Hematopoietic multipotent progenitor cell treated with erythropoietin and hydrocortisone succinate and interleukin-3 and kit ligand, for 15 days (in vitro differentiated cells): ENCODE results near the gene BNIP1.
"Not testable (repeated sequence)": the region's sequence is repeated elsewhere in the genome, so short reads cannot be mapped to it uniquely, and the experiment has no call there.

Experiments used
- DNase-seq: peaks from one replicate; pipeline ENCODE4 v3.0.0-alpha.2; 2015; ENCODE audit warnings: low spot score

The BNIP1 gene

DNA sequence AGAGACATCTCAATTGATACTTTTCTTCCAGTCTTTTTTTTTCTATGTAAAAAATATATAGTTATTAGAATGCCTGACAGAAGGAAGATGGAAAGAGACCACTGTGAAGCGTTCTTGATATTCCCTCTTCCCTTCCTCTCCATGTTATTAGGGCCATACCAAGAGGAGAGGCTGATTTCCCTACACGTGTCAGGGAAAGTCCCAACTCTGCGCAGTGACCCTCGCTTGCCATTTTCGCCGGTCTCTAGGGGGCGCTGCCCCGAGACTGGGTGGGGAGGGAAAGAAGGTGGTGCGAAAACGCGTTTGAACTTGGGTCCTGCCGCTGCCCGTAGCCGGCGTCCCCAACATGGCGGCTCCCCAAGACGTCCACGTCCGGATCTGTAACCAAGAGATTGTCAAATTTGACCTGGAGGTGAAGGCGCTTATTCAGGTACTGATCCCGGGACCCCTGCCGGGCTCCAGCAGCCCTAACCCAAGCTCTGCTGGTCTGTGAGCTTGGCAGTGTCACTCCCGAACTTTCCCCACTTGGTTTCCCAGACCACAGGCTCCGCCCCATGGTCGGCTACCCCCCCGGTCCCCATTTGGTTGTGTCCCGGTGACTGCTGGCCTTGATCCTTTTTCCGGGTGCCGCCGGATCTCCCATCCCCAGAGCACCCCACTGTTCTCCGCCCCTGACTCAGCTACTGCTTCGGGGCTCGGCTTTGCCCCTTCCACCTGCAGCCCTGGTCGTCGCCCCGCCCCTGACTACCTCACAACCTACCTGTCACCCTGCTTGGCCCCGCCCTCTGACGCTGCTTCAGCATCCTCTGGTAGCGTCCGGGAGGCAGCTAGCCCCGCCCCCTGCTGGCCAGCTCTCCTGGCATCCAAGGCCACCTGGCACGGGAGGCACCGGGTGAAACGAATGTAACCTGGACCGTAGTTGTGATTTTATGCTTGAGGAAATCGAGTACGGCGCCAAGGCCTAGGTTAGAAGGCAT, at the start of gene BNIP1:
TSS of gene BNIP1 (plus strand) at position 332 of the 977 bp plus-strand sequence. CDS start at position 347, 15 bp downstream.
- DNase-seq = peak; percentile 96

DNA sequence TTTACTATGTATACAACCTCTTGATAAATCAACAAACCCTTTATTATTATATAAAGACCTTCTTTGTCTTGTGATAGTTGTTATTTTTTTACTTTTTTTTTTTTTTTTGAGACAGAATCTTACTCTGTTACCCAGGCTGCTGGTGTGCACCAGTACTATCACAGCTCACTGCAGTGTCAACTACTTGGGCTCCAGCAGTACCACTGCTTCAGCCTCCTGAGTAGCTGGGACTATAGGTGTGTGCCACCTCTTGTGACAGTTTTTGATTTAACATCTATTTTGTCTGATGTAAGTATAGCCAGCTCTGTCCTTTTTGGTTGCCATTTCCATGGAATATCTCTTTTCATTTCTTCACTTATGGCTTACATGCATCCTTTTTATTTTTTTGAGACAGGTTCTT, 45.5 kb upstream of the BNIP1 start:
- DNase-seq = no peak

DNA sequence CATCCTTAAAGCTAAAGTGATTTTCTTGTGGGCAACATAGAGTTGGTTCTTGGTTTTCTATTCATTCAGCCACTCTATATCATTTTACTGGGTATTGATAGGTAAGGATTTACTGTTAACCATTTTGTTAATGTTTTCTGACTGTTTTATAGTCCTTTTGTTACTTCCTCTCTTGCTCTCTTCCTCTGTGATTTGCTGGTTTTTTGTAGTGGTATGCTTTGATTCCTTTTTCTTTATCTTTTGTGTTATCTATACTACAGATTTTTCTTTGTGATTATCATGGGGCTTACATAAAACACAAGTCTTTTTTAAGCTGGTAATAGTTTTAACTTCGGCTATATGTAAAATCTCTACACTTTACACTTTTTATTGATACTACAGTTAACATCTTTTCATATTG, 44.9 kb upstream of the BNIP1 start:
- DNase-seq = no peak

DNA sequence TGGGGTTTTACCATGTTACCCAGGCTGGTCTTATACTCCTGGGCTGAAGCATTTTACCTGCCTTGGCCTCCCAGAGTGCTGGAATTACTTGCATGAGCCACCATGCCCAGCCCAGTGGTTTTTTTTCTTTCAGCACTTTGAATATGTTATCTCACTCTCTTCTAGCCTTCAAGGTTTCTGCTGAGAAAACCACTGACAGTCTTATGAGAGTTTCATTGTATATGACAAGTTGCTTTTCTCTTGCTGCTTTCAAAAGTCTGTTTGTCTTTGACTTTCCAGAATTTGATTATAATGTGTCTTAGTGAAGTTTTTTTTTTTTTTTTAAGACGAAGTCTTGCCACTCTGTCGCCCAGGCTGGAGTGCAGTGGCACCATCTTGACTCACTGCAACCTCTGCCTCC, 43.1 kb upstream of the BNIP1 start:
- DNase-seq = no peak

GRCh38 chr5:173103411-173103810, 40.9 kb upstream of the BNIP1 start:
- DNase-seq = no peak

- no peak for DNase-seq
Observed at GRCh38 chr5:173108914-173109313, 35.4 kb upstream of the BNIP1 start.

DNA sequence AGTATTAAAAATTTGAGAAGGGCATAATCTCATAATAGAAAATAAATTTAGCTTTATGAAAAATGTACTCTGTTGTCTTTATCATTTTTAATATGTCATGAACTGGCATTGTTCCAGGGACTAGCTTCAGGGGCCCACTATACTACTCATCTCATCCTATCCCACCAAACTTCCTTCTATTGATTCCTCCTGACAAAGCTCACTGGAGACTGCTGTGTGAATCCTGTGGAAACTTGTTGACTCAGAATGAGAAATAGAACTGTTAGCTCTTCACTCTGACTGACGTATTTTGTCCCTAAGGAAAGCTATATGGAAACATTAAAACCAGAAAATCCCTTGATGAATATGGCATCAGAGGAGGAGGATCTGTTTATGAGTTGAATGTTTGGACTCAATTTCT, 29.8 kb upstream of the BNIP1 start:
- no peak for DNase-seq

- DNase-seq = no peak
Observed at GRCh38 chr5:173119719-173120118, 24.6 kb upstream of the BNIP1 start.

DNA sequence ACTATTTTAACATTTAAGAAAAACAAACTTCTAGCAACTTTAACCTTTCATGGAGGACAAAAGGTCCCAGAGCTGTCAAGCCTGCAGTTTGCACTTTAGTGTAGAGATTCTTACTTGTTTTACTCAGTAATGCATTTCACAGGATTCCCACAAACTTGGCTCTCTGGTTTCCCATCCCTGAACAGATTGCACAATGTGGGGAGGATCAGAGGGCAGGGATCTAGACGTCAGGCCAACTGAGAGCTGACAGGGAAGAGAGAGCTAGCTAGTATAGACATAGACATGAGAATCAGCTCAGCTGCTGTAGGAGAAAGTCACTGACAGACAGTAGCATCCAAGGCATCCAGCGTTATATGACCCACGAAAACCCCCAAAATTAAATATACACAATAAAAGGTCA, 20.9 kb upstream of the BNIP1 start:
- DNase-seq = no peak

GRCh38 chr5:173132166-173132565, 12.2 kb upstream of the BNIP1 start:
- not testable (repeated sequence) for DNase-seq

GRCh38 chr5:173138707-173139106, 5.6 kb upstream of the BNIP1 start:
- no peak for DNase-seq

GRCh38 chr5:173139631-173140030, 4.7 kb upstream of the BNIP1 start:
- DNase-seq = no peak

GRCh38 chr5:173140769-173141168, 3.6 kb upstream of the BNIP1 start:
- no peak for DNase-seq

DNA sequence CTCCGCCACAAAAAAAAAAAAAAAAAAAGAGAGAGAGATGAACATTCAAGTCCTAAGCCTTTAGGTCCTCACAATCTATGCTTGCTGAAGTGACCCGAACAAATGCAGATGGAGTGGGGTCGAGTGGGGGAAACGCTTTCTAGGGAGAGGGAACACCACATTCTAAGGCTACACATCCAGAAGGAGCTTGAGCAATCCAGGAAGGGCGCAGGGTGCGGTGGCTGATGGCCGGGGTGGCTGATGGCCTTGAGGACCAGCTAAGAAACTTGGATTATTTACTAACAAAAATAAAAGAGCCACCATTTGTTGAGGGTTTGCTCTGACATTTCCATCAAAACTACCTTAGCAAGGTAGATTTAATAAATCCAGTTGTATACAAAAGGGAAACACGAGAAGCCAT, 764 bp upstream of the BNIP1 start:
- no peak for DNase-seq

- DNase-seq = no peak
Observed at GRCh38 chr5:173148354-173148753, 4.0 kb downstream of the BNIP1 start.

- DNase-seq = no peak
Observed at GRCh38 chr5:173152547-173152946, 8.2 kb downstream of the BNIP1 start.

DNA sequence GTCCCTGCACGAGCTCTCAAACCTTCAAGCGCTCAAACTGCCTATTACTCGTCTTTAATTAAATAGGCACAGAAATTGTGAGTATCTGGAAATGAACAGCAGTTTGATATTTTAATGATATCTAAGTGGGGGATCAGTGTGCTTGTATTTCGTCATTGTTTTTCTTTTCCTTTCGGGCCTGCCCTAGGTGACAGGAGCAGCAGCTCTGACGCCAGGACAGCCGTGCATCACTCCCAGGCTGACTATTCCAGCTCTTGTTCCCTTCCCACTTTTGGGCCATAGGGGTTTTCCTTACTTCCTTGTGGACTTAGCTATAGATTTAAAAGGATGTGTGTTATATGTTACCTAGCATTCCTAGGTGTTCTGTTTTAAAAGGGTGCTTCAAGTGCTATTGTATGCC, 9.5 kb downstream of the BNIP1 start:
- no peak for DNase-seq

DNA sequence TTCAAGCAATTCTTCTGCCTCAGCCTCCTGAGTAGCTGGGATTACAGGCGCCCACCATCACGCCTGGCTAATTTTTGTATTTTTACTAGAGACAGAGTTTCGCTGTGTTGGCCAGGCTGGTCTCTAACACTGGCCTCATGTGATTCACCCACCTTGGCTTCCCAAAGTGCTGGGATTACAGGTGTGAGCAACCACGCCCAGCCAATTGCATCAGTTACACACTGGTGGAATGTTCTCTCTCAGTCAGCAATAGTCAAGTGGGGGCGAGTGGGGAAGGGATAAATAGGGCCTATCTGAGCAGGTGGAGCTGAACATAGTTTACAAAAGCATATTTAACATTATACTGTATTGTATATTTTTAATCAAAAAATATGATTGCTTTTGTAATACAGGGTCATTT, 10.3 kb downstream of the BNIP1 start:
- DNase-seq = not testable (repeated sequence)

GRCh38 chr5:173155912-173156311, 11.6 kb downstream of the BNIP1 start:
- DNase-seq = no peak

- no peak for DNase-seq
Observed at GRCh38 chr5:173158366-173158765, 14.0 kb downstream of the BNIP1 start.

GRCh38 chr5:173159256-173159655, 14.9 kb downstream of the BNIP1 start:
- no peak for DNase-seq

- no peak for DNase-seq
Observed at GRCh38 chr5:173161148-173161547, 16.8 kb downstream of the BNIP1 start.

DNA sequence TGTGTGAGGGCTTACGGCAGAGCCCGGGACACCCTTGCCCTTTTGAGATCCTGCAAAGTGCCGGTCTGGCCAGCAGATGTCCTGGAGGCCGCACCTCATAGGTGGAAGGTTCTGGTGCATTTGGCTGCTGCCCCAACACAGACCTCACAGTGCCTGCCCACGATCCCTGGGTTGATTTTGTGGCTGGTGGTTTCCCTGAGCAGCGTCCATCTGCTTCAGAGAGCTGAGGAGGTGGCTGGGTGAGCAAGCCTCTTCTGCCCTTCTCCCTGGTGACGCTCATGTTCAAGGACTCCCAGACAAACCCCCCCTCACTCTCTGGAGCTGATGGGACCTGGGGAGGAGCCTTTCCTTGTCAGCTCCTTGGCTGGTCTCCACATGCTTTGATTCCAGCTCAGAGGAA, 18.9 kb downstream of the BNIP1 start:
- no peak for DNase-seq
